ENCODE data around the gene SAMHD1.

The SAMHD1 gene

DNA sequence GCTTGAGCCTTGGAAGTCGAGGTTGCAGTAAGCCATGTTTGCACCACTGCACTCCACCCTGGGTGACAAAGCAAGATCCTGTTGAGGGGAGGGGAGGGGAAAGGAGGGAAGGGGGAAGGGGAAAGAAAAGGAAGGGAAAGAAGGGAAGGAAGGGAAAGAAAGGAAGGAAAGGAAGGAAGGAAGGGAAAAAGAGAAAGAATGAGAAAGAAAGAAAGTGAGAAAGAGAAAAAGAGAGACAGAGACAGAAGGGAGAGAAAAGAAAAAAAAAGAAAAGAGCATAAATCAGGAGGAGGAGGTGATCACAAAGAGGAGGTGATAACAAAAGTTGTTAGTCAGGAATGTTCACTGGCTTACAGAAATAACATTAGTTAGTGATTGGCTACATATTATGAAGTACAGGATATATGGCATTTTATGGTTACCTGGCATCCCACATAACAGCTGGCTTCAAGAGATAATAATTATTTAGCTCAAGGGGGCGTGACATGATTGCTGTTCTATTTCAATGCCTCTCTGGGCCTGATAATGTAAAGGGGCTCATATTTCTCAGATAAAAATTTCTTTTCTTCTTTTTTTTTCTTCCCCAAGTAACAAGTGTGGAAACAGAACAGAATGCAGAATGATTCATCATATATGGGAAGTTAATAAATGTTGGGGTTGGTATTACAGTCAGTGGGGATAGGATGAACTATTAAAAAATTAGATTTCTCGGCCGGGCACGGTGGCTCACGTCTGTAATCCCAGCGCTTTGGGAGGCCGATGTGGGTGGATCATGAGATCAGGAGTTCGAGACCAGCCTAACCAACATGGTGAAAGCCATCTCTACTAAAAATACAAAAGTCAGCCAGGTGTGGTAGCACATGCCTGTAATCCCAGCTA, 27.1 kb downstream of the SAMHD1 start:
- DNase-seq = no peak
- Histone ChIP-seq H3K4me3 (ENCODE audit: low read depth, low read length) (no peak overlapping the region), H3K27me3 (ENCODE audit: insufficient read depth, low read length) (no peaks in the 10 kb centered on the region), H2BK5ac (ENCODE audit: low read depth, low read length, poor library complexity) (no peak overlapping the region), H3K4me1 (ENCODE audit: control insufficient read depth in 1 of 2, insufficient read depth in 2 of 2, low read length in 2 of 2) (no peaks in the 10 kb centered on the region), H3K18ac (ENCODE audit: low read length) (no peak overlapping the region), H3K79me1 (ENCODE audit: low read length) (no peaks in the 10 kb centered on the region), H3K4ac (ENCODE audit: low read depth, low read length) (no peak overlapping the region), H3K27ac (ENCODE audit: low read depth, low read length) (no peak overlapping the region), H4K91ac (ENCODE audit: low read depth, low read length) (no peak overlapping the region), H4K12ac (ENCODE audit: low read depth, low read length) (no peak overlapping the region), H3K36me3 (ENCODE audit: control insufficient read depth in 1 of 2, insufficient read depth in 2 of 2, low read length in 2 of 2) (no peaks in the 10 kb centered on the region), H2BK12ac (ENCODE audit: low read length) (no peak overlapping the region), H4K8ac (ENCODE audit: low read depth, low read length) (no peak overlapping the region), H3K79me2 (ENCODE audit: control insufficient read depth, insufficient read depth, low read length, poor library complexity) (no peaks in the 10 kb centered on the region), H3K23ac (ENCODE audit: low read length) (no peak overlapping the region), H3K4me2 (ENCODE audit: low read length) (no peak overlapping the region), H3K9ac (ENCODE audit: low read length) (no peak overlapping the region), H2AFZ (ENCODE audit: insufficient read depth, low read length, poor library complexity) (no peak overlapping the region), H3K9me3 (ENCODE audit: insufficient read depth, low read depth, low read length) (no peaks in the 10 kb centered on the region), H2AK5ac (ENCODE audit: low read length) (no peak overlapping the region), H3K14ac (ENCODE audit: low read length) (no peak overlapping the region), H2BK120ac (ENCODE audit: insufficient read depth, low read length, poor library complexity) (no peak overlapping the region)
- WGBS (ENCODE audit: extremely low coverage, insufficient coverage, insufficient read length) = no CpG with 5 or more reads among the region's 9 CpGs

DNA sequence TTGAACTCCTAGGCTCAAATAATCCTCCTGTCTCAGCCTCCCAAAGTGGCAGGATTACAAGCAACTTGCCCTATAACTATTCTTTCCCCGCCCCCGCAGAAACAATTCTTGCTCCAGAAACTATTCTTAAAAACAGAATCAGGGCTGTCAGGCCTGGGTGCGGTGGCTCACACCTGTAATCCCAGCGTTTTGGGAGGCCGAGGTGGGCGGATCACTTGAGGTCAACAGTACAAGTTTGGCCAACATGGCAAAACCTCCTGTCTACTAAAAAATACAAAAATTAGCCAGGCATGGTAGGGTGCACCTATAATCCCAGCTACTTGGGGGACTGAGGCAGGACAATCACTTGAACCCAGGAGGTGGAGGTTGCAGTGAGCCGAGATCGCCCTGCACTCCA, 31.2 kb downstream of the SAMHD1 start:
- WGBS (ENCODE audit: extremely low coverage, insufficient coverage, insufficient read length) = no CpG with 5 or more reads among the region's 8 CpGs
- no peak overlapping the region for H3K18ac ChIP-seq (ENCODE audit: low read length)
- H3K27me3 ChIP-seq (ENCODE audit: insufficient read depth, low read length) = no peaks in the 10 kb centered on the region
- no peaks in the 10 kb centered on the region for H3K79me2 ChIP-seq (ENCODE audit: control insufficient read depth, insufficient read depth, low read length, poor library complexity)
- no peak overlapping the region for H2BK120ac ChIP-seq (ENCODE audit: insufficient read depth, low read length, poor library complexity)
- no peaks in the 10 kb centered on the region for H3K4me1 ChIP-seq (ENCODE audit: control insufficient read depth in 1 of 2, insufficient read depth in 2 of 2, low read length in 2 of 2)
- no peak overlapping the region for H3K27ac ChIP-seq (ENCODE audit: low read depth, low read length)
- no peak overlapping the region for H3K23ac ChIP-seq (ENCODE audit: low read length)
- no peak overlapping the region for H3K4me2 ChIP-seq (ENCODE audit: low read length)
- H3K9ac ChIP-seq (ENCODE audit: low read length) = no peak overlapping the region
- no peak overlapping the region for H3K14ac ChIP-seq (ENCODE audit: low read length)
- H2BK5ac ChIP-seq (ENCODE audit: low read depth, low read length, poor library complexity) = no peak overlapping the region
- DNase-seq = no peak
- H2BK12ac ChIP-seq (ENCODE audit: low read length) = no peak overlapping the region
- no peak overlapping the region for H4K8ac ChIP-seq (ENCODE audit: low read depth, low read length)
- no peak overlapping the region for H3K4me3 ChIP-seq (ENCODE audit: low read depth, low read length)
- H2AK5ac ChIP-seq (ENCODE audit: low read length) = no peak overlapping the region
- H3K4ac ChIP-seq (ENCODE audit: low read depth, low read length) = no peak overlapping the region
- H3K36me3 ChIP-seq (ENCODE audit: control insufficient read depth in 1 of 2, insufficient read depth in 2 of 2, low read length in 2 of 2) = no peaks in the 10 kb centered on the region
- no peaks in the 10 kb centered on the region for H3K79me1 ChIP-seq (ENCODE audit: low read length)
- H4K12ac ChIP-seq (ENCODE audit: low read depth, low read length) = no peak overlapping the region
- H2AFZ ChIP-seq (ENCODE audit: insufficient read depth, low read length, poor library complexity) = no peak overlapping the region
- H4K91ac ChIP-seq (ENCODE audit: low read depth, low read length) = no peak overlapping the region
- no peaks in the 10 kb centered on the region for H3K9me3 ChIP-seq (ENCODE audit: insufficient read depth, low read depth, low read length)

DNA sequence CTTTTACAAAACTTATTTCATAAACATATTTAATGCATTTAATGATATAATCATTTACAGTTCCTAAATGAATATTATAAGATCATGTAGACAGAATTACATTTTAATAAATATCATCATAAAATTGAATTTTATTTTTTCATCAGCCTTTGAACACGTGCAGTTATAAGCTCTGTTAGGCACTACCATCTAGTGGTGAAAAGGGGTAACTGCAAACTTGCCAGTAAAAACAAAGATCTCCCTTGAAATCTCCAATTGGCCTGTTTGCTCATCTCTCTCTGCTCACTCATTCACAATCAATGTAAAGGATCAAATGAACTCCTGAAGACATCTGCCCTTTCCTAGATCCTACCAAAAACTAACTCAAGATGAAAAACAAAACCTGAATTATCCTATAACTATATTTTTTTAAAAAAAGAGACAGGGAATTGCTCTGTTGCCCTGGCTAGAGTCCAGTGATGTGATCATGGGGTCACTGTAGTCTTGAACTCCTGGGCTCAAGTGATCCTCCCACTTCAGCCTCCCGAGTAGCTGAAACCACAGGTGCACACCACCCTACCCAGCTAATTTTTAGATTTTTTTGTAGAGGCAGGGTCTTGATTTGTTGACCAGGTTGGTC, 31.7 kb downstream of the SAMHD1 start:
- Histone ChIP-seq H3K27me3 (ENCODE audit: insufficient read depth, low read length) (no peaks in the 10 kb centered on the region), H2BK12ac (ENCODE audit: low read length) (no peak overlapping the region), H3K79me1 (ENCODE audit: low read length) (no peaks in the 10 kb centered on the region), H3K4me1 (ENCODE audit: control insufficient read depth in 1 of 2, insufficient read depth in 2 of 2, low read length in 2 of 2) (no peaks in the 10 kb centered on the region), H2AK5ac (ENCODE audit: low read length) (no peak overlapping the region), H3K4me2 (ENCODE audit: low read length) (no peak overlapping the region), H4K8ac (ENCODE audit: low read depth, low read length) (no peak overlapping the region), H3K79me2 (ENCODE audit: control insufficient read depth, insufficient read depth, low read length, poor library complexity) (no peaks in the 10 kb centered on the region), H3K9ac (ENCODE audit: low read length) (no peak overlapping the region), H3K18ac (ENCODE audit: low read length) (no peak overlapping the region), H3K4me3 (ENCODE audit: low read depth, low read length) (no peak overlapping the region), H2BK5ac (ENCODE audit: low read depth, low read length, poor library complexity) (no peak overlapping the region), H3K36me3 (ENCODE audit: control insufficient read depth in 1 of 2, insufficient read depth in 2 of 2, low read length in 2 of 2) (no peaks in the 10 kb centered on the region), H3K9me3 (ENCODE audit: insufficient read depth, low read depth, low read length) (no peaks in the 10 kb centered on the region), H2BK120ac (ENCODE audit: insufficient read depth, low read length, poor library complexity) (no peak overlapping the region), H3K23ac (ENCODE audit: low read length) (no peak overlapping the region), H3K27ac (ENCODE audit: low read depth, low read length) (no peak overlapping the region), H2AFZ (ENCODE audit: insufficient read depth, low read length, poor library complexity) (no peak overlapping the region), H4K12ac (ENCODE audit: low read depth, low read length) (no peak overlapping the region), H3K4ac (ENCODE audit: low read depth, low read length) (no peak overlapping the region), H3K14ac (ENCODE audit: low read length) (no peak overlapping the region), H4K91ac (ENCODE audit: low read depth, low read length) (no peak overlapping the region)
- peak; percentile 3 to 75 for DNase-seq
- no CpG with 5 or more reads among the region's 2 CpGs for WGBS (ENCODE audit: extremely low coverage, insufficient coverage, insufficient read length)

DNA sequence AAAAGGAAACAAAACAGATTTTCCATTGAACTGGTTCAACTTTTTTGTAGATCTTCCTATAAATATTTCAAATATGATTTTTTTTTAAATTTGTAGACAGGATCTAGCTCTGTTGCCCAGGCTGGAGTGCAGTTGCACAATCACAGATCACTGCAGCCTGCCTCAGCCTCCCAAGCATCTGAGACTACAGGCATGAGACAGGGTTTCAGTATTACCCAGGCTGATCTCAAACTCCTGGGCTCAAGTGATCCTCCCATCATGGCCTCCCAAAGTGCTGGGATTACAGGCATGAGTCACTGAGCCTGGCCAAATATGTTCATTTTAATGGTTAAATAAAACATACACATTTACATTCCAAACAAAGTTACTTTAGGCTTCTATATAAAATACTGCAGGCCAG, 33.6 kb downstream of the SAMHD1 start:
- Histone ChIP-seq H3K79me1 (ENCODE audit: low read length) (no peaks in the 10 kb centered on the region), H3K4ac (ENCODE audit: low read depth, low read length) (no peak overlapping the region), H3K4me3 (ENCODE audit: low read depth, low read length) (no peak overlapping the region), H3K79me2 (ENCODE audit: control insufficient read depth, insufficient read depth, low read length, poor library complexity) (no peaks in the 10 kb centered on the region), H2AFZ (ENCODE audit: insufficient read depth, low read length, poor library complexity) (no peak overlapping the region), H3K27me3 (ENCODE audit: insufficient read depth, low read length) (no peaks in the 10 kb centered on the region), H2BK120ac (ENCODE audit: insufficient read depth, low read length, poor library complexity) (no peak overlapping the region), H2BK12ac (ENCODE audit: low read length) (no peak overlapping the region), H4K8ac (ENCODE audit: low read depth, low read length) (no peak overlapping the region), H3K36me3 (ENCODE audit: control insufficient read depth in 1 of 2, insufficient read depth in 2 of 2, low read length in 2 of 2) (no peaks in the 10 kb centered on the region), H3K9ac (ENCODE audit: low read length) (no peak overlapping the region), H3K27ac (ENCODE audit: low read depth, low read length) (no peak overlapping the region), H3K23ac (ENCODE audit: low read length) (no peak overlapping the region), H3K14ac (ENCODE audit: low read length) (no peak overlapping the region), H3K4me1 (ENCODE audit: control insufficient read depth in 1 of 2, insufficient read depth in 2 of 2, low read length in 2 of 2) (no peaks in the 10 kb centered on the region), H2BK5ac (ENCODE audit: low read depth, low read length, poor library complexity) (no peak overlapping the region), H3K9me3 (ENCODE audit: insufficient read depth, low read depth, low read length) (no peaks in the 10 kb centered on the region), H3K4me2 (ENCODE audit: low read length) (no peak overlapping the region), H3K18ac (ENCODE audit: low read length) (no peak overlapping the region), H4K12ac (ENCODE audit: low read depth, low read length) (no peak overlapping the region), H4K91ac (ENCODE audit: low read depth, low read length) (no peak overlapping the region), H2AK5ac (ENCODE audit: low read length) (no peak overlapping the region)
- no peak for DNase-seq
